RWPE2 (cell line): ENCODE measurements around the gene CBY1.

Experiments used
- ATAC-seq: fragments of 200-7000 bp; cut with Tn5 transposase; 3 replicates; pipeline ENCODE4 v1.9.1; 2021; ENCODE audit warnings: low read depth
- DNase-seq: peaks from one replicate; pipeline ENCODE4 v3.0.0-alpha.2; 2020; ENCODE audit warnings: low spot score
- H3K27ac ChIP-seq: fragments of 450-650 bp; 2 replicates; pipeline ENCODE4 v1.5.1; 2017; ENCODE audit warnings: mild to moderate bottlenecking; ENCODE audit not compliant: poor library complexity, severe bottlenecking
- H3K27me3 ChIP-seq: fragments of 250-450 bp; sonication (Bioruptor Pico); 2 replicates; pipeline ENCODE4 v1.5.1; 2021; ENCODE audit warnings: mild to moderate bottlenecking, moderate library complexity; ENCODE audit not compliant: insufficient read depth, poor library complexity, severe bottlenecking
- H3K36me3 ChIP-seq: fragments of 250-450 bp; sonication (Bioruptor Pico); 2 replicates; pipeline ENCODE4 v1.5.1; 2020; ENCODE audit warnings: low read depth, mild to moderate bottlenecking, moderate library complexity
- H3K4me1 ChIP-seq: fragments of 250-450 bp; sonication (Bioruptor Pico); 2 replicates; pipeline ENCODE4 v1.5.1; 2021; ENCODE audit warnings: mild to moderate bottlenecking, moderate library complexity; ENCODE audit not compliant: insufficient read depth, poor library complexity, severe bottlenecking
- H3K4me3 ChIP-seq: fragments of 250-450 bp; sonication (Bioruptor Pico); 2 replicates; pipeline ENCODE4 v1.5.1; 2021; ENCODE audit warnings: mild to moderate bottlenecking, moderate library complexity; ENCODE audit not compliant: severe bottlenecking
- H3K9me3 ChIP-seq: fragments of 250-450 bp; sonication (Bioruptor Pico); 2 replicates; pipeline ENCODE4 v1.5.1; 2021; ENCODE audit warnings: mild to moderate bottlenecking, moderate library complexity; ENCODE audit not compliant: severe bottlenecking
- CTCF ChIP-seq: fragments of 450-650 bp; IDR thresholded peaks from one replicate; pipeline ENCODE4 v1.5.1; 2017; ENCODE audit warnings: mild to moderate bottlenecking, moderate library complexity; ENCODE audit not compliant: poor library complexity, severe bottlenecking

CBY1 gene

GRCh38 chr22:38705235-38706100 is 49.0 kb downstream of the CBY1 start, which contains the start of gene GTPBP1:
GTPBP1 (plus strand) TSS chr22:38705944; CDS start chr22:38705956, 12 bp downstream.
- Histone ChIP-seq H3K4me1 (peaks cover 20% of the 10 kb centered on the region), H3K9me3 (no peaks in the 10 kb centered on the region), H3K27me3 (no peaks in the 10 kb centered on the region), H3K27ac (peak within 1 kb of the TSS; percentile 69), H3K4me3 (peak within 1 kb of the TSS; percentile 62), H3K36me3 (peaks cover 29% of the 10 kb centered on the region)
- DNase-seq = peak; percentile 99
- no peak for TF ChIP-seq CTCF
- ATAC-seq = peak; percentile 83

- ATAC-seq = peak; percentile 1; the same call in 1 of the 3 replicates
These were observed 49.9 kb downstream of the CBY1 start for GRCh38 chr22:38706101-38706900.

GRCh38 chr22:38706901-38707195 is 50.4 kb downstream of the CBY1 start:
- peak overlapping the region; percentile 62 for H3K4me3 ChIP-seq
- H3K4me1 ChIP-seq = peaks cover 24% of the 10 kb centered on the region
- H3K27me3 ChIP-seq = no peaks in the 10 kb centered on the region
- no peak for DNase-seq
- H3K27ac ChIP-seq = peak overlapping the region; percentile 69
- H3K36me3 ChIP-seq = peaks cover 43% of the 10 kb centered on the region
- TF ChIP-seq CTCF = no peak
- ATAC-seq = no peak
- no peaks in the 10 kb centered on the region for H3K9me3 ChIP-seq

More at GRCh38 chr22:38706101-38706900, 49.9 kb downstream of the CBY1 start:
- H3K27ac ChIP-seq = peak overlapping the region; percentile 69
- no peaks in the 10 kb centered on the region for H3K9me3 ChIP-seq
- DNase-seq = no peak
- peaks cover 24% of the 10 kb centered on the region for H3K4me1 ChIP-seq
- no peaks in the 10 kb centered on the region for H3K27me3 ChIP-seq
- no peak for TF ChIP-seq CTCF
- peak overlapping the region; percentile 62 for H3K4me3 ChIP-seq
- H3K36me3 ChIP-seq = peaks cover 38% of the 10 kb centered on the region

GRCh38 chr22:38707346-38707745 is 50.9 kb downstream of the CBY1 start:
- Histone ChIP-seq H3K27me3 (no peaks in the 10 kb centered on the region), H3K36me3 (peaks cover 48% of the 10 kb centered on the region), H3K4me3 (peak overlapping the region; percentile 62), H3K9me3 (no peaks in the 10 kb centered on the region), H3K4me1 (peaks cover 24% of the 10 kb centered on the region), H3K27ac (peak overlapping the region; percentile 69)
- TF ChIP-seq CTCF = no peak
- peak; percentile 31 for ATAC-seq
- DNase-seq = no peak
